A549 (cell line): ENCODE results near the gene OPN1SW.

Experiments used
- BHLHE40 ChIP-seq: IDR thresholded peaks from 2 replicates; pipeline ENCODE4 v1.6.1; 2012; ENCODE audit warnings: low read depth, low read length, inconsistent platforms
- CTCF ChIP-seq: fragments of >200 bp; sonication (Bioruptor Twin); formaldehyde crosslinking; IDR thresholded peaks from 3 replicates; pipeline ENCODE4 v1.5.1; 2016
- PBX3 ChIP-seq: IDR thresholded peaks from 2 replicates; pipeline ENCODE4 v1.6.1; 2012
- POLR2A ChIP-seq: IDR thresholded peaks from 2 replicates; pipeline ENCODE4 v1.6.1; 2012; ENCODE audit warnings: mild to moderate bottlenecking, low read length
- RAD21 ChIP-seq, 2 experiments: fragments of >200 bp in 1 of 2; sonication (Bioruptor Twin) in 1 of 2; formaldehyde crosslinking in 1 of 2; IDR thresholded peaks in 1 of 2; conservative IDR thresholded peaks in 1 of 2; 2 replicates in 1 of 2; 3 replicates in 1 of 2; pipeline ENCODE4 v1.6.1; 2012 to 2018; ENCODE audit warnings: inconsistent platforms in 1 of 2
- REST ChIP-seq: fragments of 200-600 bp; sonication (generic); IDR thresholded peaks from 2 replicates; pipeline ENCODE4 v1.6.1; 2016; ENCODE audit warnings: antibody characterized with exemption, mild to moderate bottlenecking, moderate library complexity
- RNF2 ChIP-seq: fragments of 200-600 bp; sonication (generic); IDR thresholded peaks from 2 replicates; pipeline ENCODE4 v1.6.1; 2016; ENCODE audit warnings: low read depth, mild to moderate bottlenecking, antibody characterized with exemption, moderate library complexity, borderline replicate concordance
- USF2 ChIP-seq: fragments of 450-650 bp; IDR thresholded peaks from 2 replicates; pipeline ENCODE4 v1.6.1; 2014; ENCODE audit warnings: antibody characterized with exemption

GRCh38 chr7:128790315-128791041 is 14.9 kb upstream of the OPN1SW start:
- TF ChIP-seq CTCF (no peak), RAD21 (conservative IDR thresholded peaks at IDR 0.05 in 1 of 2, IDR thresholded peaks at IDR 0.05 in 1 of 2) (no peak), RNF2 (no peak), REST (no peak), PBX3 (no peak), USF2 (no peak), BHLHE40 (no peak), POLR2A (no peak)
